ENCODE measurements around the gene ALG2. TPM values are rescaled to one million over a fixed set of nuclear protein-coding genes. Genes with fewer than 3 reads are reported as not detected.

The ALG2 gene, protein sequence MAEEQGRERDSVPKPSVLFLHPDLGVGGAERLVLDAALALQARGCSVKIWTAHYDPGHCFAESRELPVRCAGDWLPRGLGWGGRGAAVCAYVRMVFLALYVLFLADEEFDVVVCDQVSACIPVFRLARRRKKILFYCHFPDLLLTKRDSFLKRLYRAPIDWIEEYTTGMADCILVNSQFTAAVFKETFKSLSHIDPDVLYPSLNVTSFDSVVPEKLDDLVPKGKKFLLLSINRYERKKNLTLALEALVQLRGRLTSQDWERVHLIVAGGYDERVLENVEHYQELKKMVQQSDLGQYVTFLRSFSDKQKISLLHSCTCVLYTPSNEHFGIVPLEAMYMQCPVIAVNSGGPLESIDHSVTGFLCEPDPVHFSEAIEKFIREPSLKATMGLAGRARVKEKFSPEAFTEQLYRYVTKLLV
- total RNA-seq, result 17.5 and 18.2 TPM in 2 replicates
- long read RNA-seq, transcript ALG2-201 (3 exons, 2,966 nt), result minor isoform, 9 of 50 reads
- long read RNA-seq, transcript ALG2-203 (2 exons, 1,880 nt), result major isoform, 38 of 50 reads
- long read RNA-seq, partial matches to known transcripts, result 3 of 50 reads
- long read RNA-seq, other reads (novel, unspliced or antisense), result 0 of 50 reads

- TF ChIP-seq, protein P1, sequence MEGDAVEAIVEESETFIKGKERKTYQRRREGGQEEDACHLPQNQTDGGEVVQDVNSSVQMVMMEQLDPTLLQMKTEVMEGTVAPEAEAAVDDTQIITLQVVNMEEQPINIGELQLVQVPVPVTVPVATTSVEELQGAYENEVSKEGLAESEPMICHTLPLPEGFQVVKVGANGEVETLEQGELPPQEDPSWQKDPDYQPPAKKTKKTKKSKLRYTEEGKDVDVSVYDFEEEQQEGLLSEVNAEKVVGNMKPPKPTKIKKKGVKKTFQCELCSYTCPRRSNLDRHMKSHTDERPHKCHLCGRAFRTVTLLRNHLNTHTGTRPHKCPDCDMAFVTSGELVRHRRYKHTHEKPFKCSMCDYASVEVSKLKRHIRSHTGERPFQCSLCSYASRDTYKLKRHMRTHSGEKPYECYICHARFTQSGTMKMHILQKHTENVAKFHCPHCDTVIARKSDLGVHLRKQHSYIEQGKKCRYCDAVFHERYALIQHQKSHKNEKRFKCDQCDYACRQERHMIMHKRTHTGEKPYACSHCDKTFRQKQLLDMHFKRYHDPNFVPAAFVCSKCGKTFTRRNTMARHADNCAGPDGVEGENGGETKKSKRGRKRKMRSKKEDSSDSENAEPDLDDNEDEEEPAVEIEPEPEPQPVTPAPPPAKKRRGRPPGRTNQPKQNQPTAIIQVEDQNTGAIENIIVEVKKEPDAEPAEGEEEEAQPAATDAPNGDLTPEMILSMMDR (conservative IDR thresholded peaks at IDR 0.05), result peak; percentile 17
- peak; percentile 93 for DNase-seq (ENCODE audit: low read depth, low spot score)
Measured at GRCh38 chr9:99221621-99222415, at the start of gene ALG2, which contains the start of gene SEC61B. Gene ALG2, minus strand, starts transcription at chr9:99221942. Its CDS starts 48 bp downstream, at chr9:99221894. Gene SEC61B, plus strand, starts transcription at chr9:99222282. Its CDS starts 82 bp downstream, at chr9:99222364.

GRCh38 chr9:99270491-99270890 is 48.7 kb upstream of the ALG2 start:
- H3K4me3 Mint-ChIP-seq, result no peak overlapping the region
- H3K9me3 Mint-ChIP-seq, result peaks cover 6% of the 10 kb centered on the region
- peaks cover 11% of the 10 kb centered on the region for H3K4me1 Mint-ChIP-seq
- no peak overlapping the region for H3K27ac Mint-ChIP-seq (ENCODE audit: unreplicated experiment)
- TF ChIP-seq, protein P1 (conservative IDR thresholded peaks at IDR 0.05), result no peak
- no peak for DNase-seq (ENCODE audit: low read depth, low spot score)
- H3K27me3 Mint-ChIP-seq (ENCODE audit: low read depth), result no peaks in the 10 kb centered on the region
- H3K36me3 Mint-ChIP-seq (ENCODE audit: low read depth), result no peaks in the 10 kb centered on the region

More at GRCh38 chr9:99221621-99222415, at the start of gene ALG2, which contains the start of gene SEC61B:
- Mint-ChIP-seq H3K9me3 (no peaks in the 10 kb centered on the region), H3K4me1 (peaks cover 39% of the 10 kb centered on the region), H3K4me3 (peak within 1 kb of the TSS; percentile 98), H3K27me3 (ENCODE audit: low read depth) (no peaks in the 10 kb centered on the region), H3K27ac (ENCODE audit: unreplicated experiment) (peak within 1 kb of the TSS; percentile 100), H3K36me3 (ENCODE audit: low read depth) (peaks cover 2% of the 10 kb centered on the region)

GRCh38 chr9:99269416-99269815 is 47.7 kb upstream of the ALG2 start:
- TF ChIP-seq, protein P1 (conservative IDR thresholded peaks at IDR 0.05), result no peak
- Mint-ChIP-seq H3K27ac (ENCODE audit: unreplicated experiment) (no peak overlapping the region), H3K9me3 (peaks cover 6% of the 10 kb centered on the region), H3K36me3 (ENCODE audit: low read depth) (no peaks in the 10 kb centered on the region), H3K4me3 (no peak overlapping the region), H3K4me1 (peaks cover 11% of the 10 kb centered on the region), H3K27me3 (ENCODE audit: low read depth) (no peaks in the 10 kb centered on the region)
- DNase-seq (ENCODE audit: low read depth, low spot score), result no peak

- Mint-ChIP-seq H3K36me3 (ENCODE audit: low read depth) (no peaks in the 10 kb centered on the region), H3K4me1 (peaks cover 4% of the 10 kb centered on the region), H3K9me3 (no peaks in the 10 kb centered on the region), H3K4me3 (no peak overlapping the region), H3K27ac (ENCODE audit: unreplicated experiment) (no peak overlapping the region), H3K27me3 (ENCODE audit: low read depth) (no peaks in the 10 kb centered on the region)
- peak; percentile 71 for DNase-seq (ENCODE audit: low read depth, low spot score)
- TF ChIP-seq, protein P1 (conservative IDR thresholded peaks at IDR 0.05), result peak; percentile 95
Measured at GRCh38 chr9:99266255-99267023, 44.7 kb upstream of the ALG2 start.

DNA sequence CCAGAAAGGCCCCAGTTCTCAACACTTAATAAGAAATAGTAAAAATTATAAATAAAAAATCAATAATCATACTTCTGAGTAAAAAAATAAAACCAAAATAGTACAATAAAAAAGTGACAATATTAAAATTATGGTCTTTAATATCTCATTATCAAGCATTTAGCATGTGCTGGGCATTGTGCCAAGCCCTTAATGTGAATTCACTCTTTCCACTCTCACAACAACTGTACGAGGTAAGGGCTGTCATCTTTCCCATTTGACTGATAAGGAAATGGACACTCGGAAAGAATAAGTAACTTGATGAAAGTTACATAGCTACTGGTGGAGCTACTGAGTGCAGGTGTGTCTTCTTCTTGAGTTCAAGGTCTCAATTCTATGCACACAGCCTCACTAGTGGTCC is 43.9 kb upstream of the ALG2 start:
- H3K27ac Mint-ChIP-seq (ENCODE audit: unreplicated experiment), result no peak overlapping the region
- DNase-seq (ENCODE audit: low read depth, low spot score), result no peak
- TF ChIP-seq, protein P1 (conservative IDR thresholded peaks at IDR 0.05), result no peak
- no peaks in the 10 kb centered on the region for H3K9me3 Mint-ChIP-seq
- H3K36me3 Mint-ChIP-seq (ENCODE audit: low read depth), result no peaks in the 10 kb centered on the region
- no peaks in the 10 kb centered on the region for H3K27me3 Mint-ChIP-seq (ENCODE audit: low read depth)
- H3K4me1 Mint-ChIP-seq, result peaks cover 4% of the 10 kb centered on the region
- no peak overlapping the region for H3K4me3 Mint-ChIP-seq

Measured in neural crest cell (in vitro differentiated cells).